A673 (cell line): ENCODE measurements around the gene GMCL2. TPM values are rescaled to one million over a fixed set of nuclear protein-coding genes. Genes with fewer than 3 reads are reported as not detected.

Source experiments
- BruUV-seq: library from RNA; stranded (reverse); fragments of 400-500 nt; replicated peaks from 2 replicates; lab custom pipeline; 2021; lab: Mats Ljungman, UMichigan
- CTCF ChIA-PET: fragments of 300-600 bp; sonication (Branson Sonifier 250); formaldehyde crosslinking; loops from one replicate; lab custom pipeline; 2022; ENCODE audit warnings: antibody characterized with exemption; lab: Charles Lee
- POLR2A ChIA-PET: fragments of 300-600 bp; sonication (Branson Sonifier 250); formaldehyde crosslinking; loops from one replicate; lab custom pipeline; 2022; ENCODE audit warnings: antibody characterized with exemption; ENCODE audit not compliant: low non-redundant PET; lab: Charles Lee
- DNase-seq: peaks from one replicate; pipeline ENCODE4 v3.0.0-alpha.2; 2015; ENCODE audit warnings: low spot score
- H3K27ac ChIP-seq: fragments of 200-600 bp; sonication (generic); 2 replicates; pipeline ENCODE4 v1.5.1; 2016; ENCODE audit warnings: mixed run types, low read depth, mild to moderate bottlenecking, mixed read lengths, antibody characterized with exemption, low read length; ENCODE audit not compliant: poor library complexity, severe bottlenecking
- H3K27me3 ChIP-seq: fragments of 200-600 bp; sonication (generic); replicated peaks from 2 replicates; pipeline ENCODE4 v1.6.1; 2017; ENCODE audit warnings: mixed run types, low read depth, mild to moderate bottlenecking, mixed read lengths, antibody characterized with exemption, low read length; ENCODE audit not compliant: insufficient read depth, poor library complexity
- H3K36me3 ChIP-seq: fragments of 200-600 bp; sonication (generic); 2 replicates; pipeline ENCODE4 v1.6.1; 2016; ENCODE audit warnings: mixed run types, mild to moderate bottlenecking, mixed read lengths, antibody characterized with exemption, low read length; ENCODE audit not compliant: insufficient read depth, poor library complexity, severe bottlenecking
- H3K4me1 ChIP-seq: fragments of 200-600 bp; sonication (generic); 2 replicates; pipeline ENCODE4 v1.6.1; 2017; ENCODE audit warnings: mixed run types, mild to moderate bottlenecking, mixed read lengths, antibody characterized with exemption, low read length; ENCODE audit not compliant: insufficient read depth, poor library complexity, severe bottlenecking
- H3K4me3 ChIP-seq: fragments of 200-600 bp; sonication (generic); 2 replicates; pipeline ENCODE4 v1.5.1; 2016; ENCODE audit warnings: low read depth, mixed run types, mild to moderate bottlenecking, mixed read lengths, low read length; ENCODE audit not compliant: poor library complexity, severe bottlenecking
- H3K9me3 ChIP-seq: fragments of 200-600 bp; sonication (generic); 2 replicates; pipeline ENCODE4 v1.6.1; 2016; ENCODE audit warnings: mixed run types, low read depth, mild to moderate bottlenecking, mixed read lengths, antibody characterized with exemption, low read length; ENCODE audit not compliant: poor library complexity, severe bottlenecking
- CTCF ChIP-seq: fragments of 300-800, 200-600 bp; sonication (generic); conservative IDR thresholded peaks from 2 replicates; pipeline ENCODE4 v1.5.1; 2017; ENCODE audit warnings: low read depth, mild to moderate bottlenecking, antibody characterized with exemption, low read length, moderate library complexity, mixed read lengths
- EZH2 ChIP-seq: fragments of 200-600 bp; sonication (generic); IDR thresholded peaks from 2 replicates; pipeline ENCODE4 v1.6.1; 2017; ENCODE audit warnings: borderline replicate concordance, low read depth, mild to moderate bottlenecking, mixed read lengths, antibody characterized with exemption, low read length; ENCODE audit not compliant: poor library complexity, severe bottlenecking
- intact Hi-C: fragments of 100-400 bp; cut with micrococcal nuclease; formaldehyde crosslinking; loops from one replicate; pipeline ENCODE4 v1.10.0; 2022; ENCODE audit not compliant: unreplicated experiment
- total RNA-seq: library from RNA; stranded (reverse); gene quantifications from 2 replicates; pipeline ENCODE4 v1.2.3, GENCODE V29; 2021

Gene GMCL2
- total RNA-seq, 1 experiment from 2014 or later, result not detected

- Histone ChIP-seq H3K4me3 (no peak overlapping the region), H3K4me1 (no peaks in the 10 kb centered on the region), H3K36me3 (no peaks in the 10 kb centered on the region), H3K27ac (no peak overlapping the region), H3K9me3 (no peaks in the 10 kb centered on the region), H3K27me3 (no peaks in the 10 kb centered on the region)
- TF ChIP-seq EZH2 (no peak), CTCF (no peak)
- no peak for DNase-seq
- BruUV-seq, result no TSS peak
- intact Hi-C loops, result no loop called here
- ChIA-PET CTCF (no interaction called here), POLR2A (no interaction called here)
Observed at GRCh38 chr5:178160176-178160575, 27.0 kb downstream of the GMCL2 start.

- ChIA-PET POLR2A (interaction anchor here (0.9 kb wide), 1 partner anchor 14 kb away, joined by 3 read pairs; no protein-coding TSS in a partner anchor), CTCF (interaction anchor here (0.6 kb wide), 1 partner anchor 78 kb away, joined by 16 read pairs; no protein-coding TSS in a partner anchor)
- Histone ChIP-seq H3K9me3 (no peaks in the 10 kb centered on the region), H3K4me1 (peaks cover 8% of the 10 kb centered on the region), H3K36me3 (peaks cover 24% of the 10 kb centered on the region), H3K4me3 (no peak overlapping the region), H3K27me3 (no peaks in the 10 kb centered on the region), H3K27ac (no peak overlapping the region)
- intact Hi-C loops, result no loop called here
- TF ChIP-seq EZH2 (no peak), CTCF (no peak)
- no TSS peak for BruUV-seq
- DNase-seq, result no peak
Observed at GRCh38 chr5:178155065-178155464, 32.1 kb downstream of the GMCL2 start.

- ChIA-PET CTCF (no interaction called here), POLR2A (interaction anchor here (0.7 kb wide), 1 partner anchor 77 kb away, joined by 3 read pairs; no protein-coding TSS in a partner anchor)
- no peak for TF ChIP-seq EZH2
- TF ChIP-seq CTCF, result no peak
- peak within 1 kb of the TSS; percentile 82 for H3K4me3 ChIP-seq
- H3K36me3 ChIP-seq, result peaks cover 30% of the 10 kb centered on the region
- no TSS peak for BruUV-seq
- H3K9me3 ChIP-seq, result no peaks in the 10 kb centered on the region
- peak; percentile 96 for DNase-seq
- H3K27ac ChIP-seq, result peak within 1 kb of the TSS; percentile 77
- H3K27me3 ChIP-seq, result no peaks in the 10 kb centered on the region
- H3K4me1 ChIP-seq, result peaks cover 8% of the 10 kb centered on the region
- intact Hi-C loops, result no loop called here
Observed at GRCh38 chr5:178153530-178154340, 33.4 kb downstream of the GMCL2 start, which contains the start of gene NHP2. NHP2 (minus strand) TSS chr5:178153885; CDS start chr5:178153817, 68 bp downstream.
